HG03558 (cell line): ENCODE data around the gene OPA1.

Source experiments
- ATAC-seq: cut with Tn5 transposase; IDR thresholded peaks from one replicate; pipeline ENCODE4 v1.9.1; 2021; ENCODE audit warnings: moderate number of reproducible peaks; ENCODE audit not compliant: unreplicated experiment; ENCODE audit errors: extremely low read depth

Gene OPA1

GRCh38 chr3:193732827-193733226 lies 139.8 kb downstream of the OPA1 start:
- ATAC-seq, result no peak

GRCh38 chr3:193734737-193735366 lies 141.8 kb downstream of the OPA1 start:
- ATAC-seq, result no peak

- ATAC-seq, result no peak
These were observed 142.8 kb downstream of the OPA1 start for GRCh38 chr3:193735850-193736249.

DNA sequence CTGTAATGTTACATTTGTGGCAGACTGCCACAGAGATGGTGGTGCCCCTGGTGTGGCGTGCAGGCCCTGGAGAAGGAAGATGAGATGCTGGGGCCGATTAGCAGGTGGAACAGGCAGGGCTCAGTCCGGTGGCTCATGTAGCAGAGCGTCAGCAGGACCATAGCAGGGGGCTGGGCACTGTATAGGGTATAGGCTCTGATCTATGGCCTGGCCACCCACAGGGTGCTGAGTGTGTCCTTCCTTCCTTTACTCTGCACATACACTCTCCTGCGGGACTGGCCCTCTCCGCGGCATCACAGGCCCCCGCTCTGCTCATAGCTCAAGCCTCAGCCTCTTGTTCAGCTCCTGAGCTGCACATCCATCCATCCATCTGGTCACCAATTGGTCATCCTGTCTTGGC lies 143.6 kb downstream of the OPA1 start:
- ATAC-seq, result no peak

DNA sequence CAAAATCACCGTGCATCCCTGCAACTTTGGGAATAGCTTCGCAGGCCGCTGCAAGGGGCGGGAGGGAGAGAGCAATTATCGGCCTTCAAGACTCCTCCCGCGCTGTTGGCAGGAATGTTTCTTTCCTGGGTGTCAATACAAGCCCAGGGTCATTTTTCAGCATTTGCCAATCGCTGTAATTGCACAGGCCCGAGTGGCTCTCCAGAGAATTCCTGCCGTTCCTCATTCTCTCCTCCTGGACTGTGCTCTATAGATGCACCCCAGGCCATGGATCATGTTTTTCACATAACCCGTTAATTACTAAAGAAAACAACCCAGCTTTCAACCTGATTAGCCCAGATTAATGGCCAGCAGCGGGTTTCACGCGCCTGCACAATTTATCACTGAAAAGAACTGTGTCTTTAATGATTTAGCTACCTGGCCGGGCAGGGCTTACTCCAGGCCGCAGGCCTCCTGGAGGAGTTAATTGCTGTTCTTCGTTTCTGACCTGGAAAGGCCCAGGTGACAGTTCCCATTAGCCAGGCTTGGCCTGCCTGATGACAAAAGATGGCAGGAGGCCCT lies 144.3 kb downstream of the OPA1 start:
- no peak for ATAC-seq

DNA sequence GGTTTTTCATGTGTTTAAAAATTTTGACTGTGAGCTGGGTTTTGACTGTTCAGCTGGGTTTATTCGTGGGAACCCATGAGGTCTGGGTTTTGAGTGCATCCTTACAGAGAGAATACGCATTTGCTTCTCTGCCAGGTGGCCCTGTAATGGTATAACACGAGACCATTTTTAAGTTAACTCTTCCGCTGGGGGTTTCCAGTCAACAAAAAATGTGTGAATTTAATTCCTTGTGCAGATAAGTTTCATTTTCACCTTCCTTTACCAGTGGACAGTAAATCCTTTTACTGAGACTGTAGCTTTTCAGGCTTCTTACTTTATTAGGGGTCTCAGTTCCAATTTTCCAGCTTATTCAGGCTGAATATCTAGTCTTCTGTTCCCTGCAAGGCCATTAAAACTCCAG lies 149.6 kb downstream of the OPA1 start:
- ATAC-seq, result no peak

DNA sequence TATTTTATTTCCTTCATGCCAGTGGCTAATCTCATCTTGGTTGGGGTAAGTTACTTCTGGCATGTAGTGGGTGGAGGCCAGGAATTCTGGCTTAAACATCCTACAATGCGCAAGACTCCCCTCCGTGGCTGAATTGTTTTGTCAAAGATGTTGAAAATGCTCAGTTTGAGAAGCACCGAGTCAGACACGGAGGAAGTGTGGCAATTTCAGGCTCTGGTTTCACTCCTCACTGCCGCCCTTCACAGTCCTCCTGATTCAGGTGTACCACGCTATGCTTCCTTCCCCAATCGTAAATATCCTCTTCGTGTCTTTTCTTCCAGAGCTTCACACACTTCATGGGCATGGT lies 150.7 kb downstream of the OPA1 start:
- no peak for ATAC-seq

DNA sequence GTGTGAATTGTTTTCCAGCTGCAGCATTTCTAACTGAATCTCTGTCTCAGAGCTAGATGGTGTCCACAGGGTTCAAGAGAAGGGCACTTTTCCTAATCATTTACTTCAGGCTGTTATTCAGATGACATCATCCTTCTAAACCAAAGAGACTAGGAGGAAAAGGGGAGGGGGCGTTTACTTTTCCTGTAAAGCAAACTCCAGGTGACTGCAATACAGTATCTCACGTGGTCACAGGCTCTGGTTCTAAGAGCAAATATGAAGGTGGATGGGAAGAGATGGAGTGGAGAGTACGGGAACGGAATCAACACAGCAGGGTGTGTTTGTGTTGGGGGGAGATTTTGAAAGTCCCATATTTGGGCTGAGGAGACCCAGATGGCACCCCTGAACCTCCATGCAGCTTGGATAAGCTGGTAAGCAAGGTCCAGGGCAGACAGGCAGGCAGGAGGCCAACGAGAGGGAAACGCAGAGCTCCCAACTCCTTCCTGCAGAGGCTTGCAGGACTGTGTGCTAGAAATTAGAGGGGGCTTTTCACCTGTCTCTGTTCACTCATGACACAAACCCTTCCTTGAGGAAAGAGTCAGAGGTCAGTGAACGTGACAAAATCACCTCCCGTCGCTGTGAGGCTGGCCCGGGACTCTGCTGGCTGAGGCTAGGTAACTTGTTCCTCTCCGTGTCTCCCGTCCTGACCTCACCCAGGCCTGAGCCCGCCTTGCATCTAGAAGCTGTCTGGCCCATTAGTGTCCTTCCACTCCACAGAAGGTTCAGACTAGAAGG lies 151.2 kb downstream of the OPA1 start:
- ATAC-seq, result no peak

DNA sequence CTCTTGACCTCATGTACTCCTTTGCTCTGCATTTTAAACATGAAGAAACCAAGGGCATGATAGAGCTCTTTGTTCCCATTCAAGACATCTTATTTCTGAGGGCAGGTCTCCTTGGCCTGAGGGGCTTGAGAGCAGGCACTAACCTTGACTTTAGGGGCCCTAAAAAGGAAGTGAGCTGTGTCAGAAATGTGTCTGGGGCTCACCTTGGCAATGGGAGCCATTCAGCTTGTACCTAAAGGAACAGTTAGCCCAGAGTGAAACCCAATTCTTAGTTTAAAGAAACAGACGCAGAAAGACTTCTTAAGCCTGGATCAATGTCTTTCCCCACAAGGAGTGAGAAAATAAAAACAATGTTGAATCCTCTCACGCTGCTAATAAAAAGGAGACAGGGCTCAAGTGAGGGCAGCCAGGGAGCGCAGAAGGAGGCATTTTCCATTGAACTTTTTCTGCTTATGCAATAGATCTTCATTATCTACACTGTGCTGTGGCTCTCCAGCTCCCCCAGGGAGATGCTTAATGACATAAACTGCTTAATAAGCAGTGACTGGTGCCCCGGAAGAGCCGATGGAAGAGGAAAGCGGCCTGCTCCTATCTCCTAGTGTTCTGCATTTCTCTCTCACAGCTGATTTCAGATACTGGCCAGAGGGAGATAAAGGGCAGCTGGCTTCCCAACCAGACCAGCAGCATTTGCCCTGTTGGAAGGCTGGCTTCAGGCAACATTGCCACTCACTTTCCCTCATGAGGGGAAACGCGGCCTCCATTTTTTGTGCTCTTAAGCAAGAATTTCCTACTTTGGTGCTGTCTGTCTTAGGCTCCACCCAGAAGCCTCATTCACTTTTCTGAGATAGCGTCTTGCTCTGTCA lies 152.0 kb downstream of the OPA1 start:
- no peak for ATAC-seq

DNA sequence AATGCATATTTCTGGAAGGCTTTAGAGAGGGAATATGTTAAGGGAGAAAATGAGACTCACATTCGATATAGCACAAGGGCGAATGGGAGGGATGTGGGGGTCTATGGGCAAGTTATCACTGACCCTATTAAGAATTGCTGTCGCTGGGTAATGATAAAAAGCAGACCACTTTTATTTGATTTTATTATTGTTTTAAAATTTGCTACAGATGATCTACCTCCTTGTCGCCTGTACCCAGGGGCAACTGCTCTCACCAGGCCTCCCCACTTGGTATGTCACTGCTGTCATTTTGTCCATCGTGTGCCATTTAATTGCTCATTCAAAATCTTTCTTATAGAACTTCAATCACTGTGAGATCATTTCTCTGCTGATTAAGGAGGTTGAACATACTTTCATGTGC lies 153.8 kb downstream of the OPA1 start:
- ATAC-seq, result no peak
